H1 (cell line): ENCODE results near the gene LRRC3C. TPM values are rescaled to one million over a fixed set of nuclear protein-coding genes. Genes with fewer than 3 reads are reported as not detected.

Source experiments
- CTCF ChIA-PET: fragments of 300-600 bp; sonication (Branson Sonifier 250); formaldehyde crosslinking; loops from one replicate; lab custom pipeline; 2021; ENCODE audit not compliant: partially characterized antibody; lab: Charles Lee
- POLR2A ChIA-PET: fragments of 300-600 bp; sonication (Branson Sonifier 250); formaldehyde crosslinking; loops from one replicate; lab custom pipeline; 2021; ENCODE audit warnings: inconsistent platforms; ENCODE audit not compliant: partially characterized antibody; lab: Charles Lee
- DNase-seq, 2 experiments: peaks; one replicate each; pipeline versions ENCODE4 v3.0.0 to v3.0.0-alpha.2; 2010 to 2022; ENCODE audit warnings: low spot score in 2 of 2, low read depth in 1 of 2, mixed read lengths in 1 of 2
- FAIRE-seq: peaks from 2 replicates; lab custom pipeline; 2011; peaks lifted over from hg19 to GRCh38; lab: Jason Lieb, UNC
- H2AFZ ChIP-seq: 2 replicates; pipeline ENCODE4 v1.8.1; 2012; ENCODE audit warnings: low read length, inconsistent platforms
- H2AK5ac ChIP-seq: 2 replicates; pipeline ENCODE4 v1.6.1; 2013; ENCODE audit warnings: low read depth, low read length
- H2BK120ac ChIP-seq: replicated peaks from 2 replicates; pipeline ENCODE3; 2013; ENCODE audit warnings: low read depth, low read length, inconsistent platforms
- H2BK12ac ChIP-seq: 2 replicates; pipeline ENCODE4 v1.6.1; 2013; ENCODE audit warnings: low read depth, low read length
- H2BK15ac ChIP-seq: 2 replicates; pipeline ENCODE4 v1.6.1; 2013; ENCODE audit warnings: low read length
- H2BK20ac ChIP-seq: 2 replicates; pipeline ENCODE4 v1.6.1; 2013; ENCODE audit warnings: low read length
- H2BK5ac ChIP-seq: 2 replicates; pipeline ENCODE4 v1.6.1; 2013; ENCODE audit warnings: low read depth, low read length
- H3K14ac ChIP-seq: 2 replicates; pipeline ENCODE4 v1.6.1; 2013; ENCODE audit warnings: inconsistent platforms; ENCODE audit not compliant: insufficient read length
- H3K18ac ChIP-seq: 2 replicates; pipeline ENCODE4 v1.6.1; 2013; ENCODE audit warnings: low read length; ENCODE audit errors: extremely low read depth
- H3K23ac ChIP-seq: 2 replicates; pipeline ENCODE4 v1.6.1; 2013; ENCODE audit warnings: inconsistent platforms; ENCODE audit not compliant: insufficient read length
- H3K23me2 ChIP-seq: 2 replicates; pipeline ENCODE4 v1.6.1; 2013; ENCODE audit warnings: low read depth, low read length
- H3K27ac ChIP-seq: 2 replicates; pipeline ENCODE4 v1.6.1; 2011; ENCODE audit warnings: low read depth, low read length, inconsistent platforms
- H3K27me3 ChIP-seq, 4 experiments: replicated peaks in 1 of 4; 1 replicate in 1 of 4; 2 replicates in 3 of 4; pipeline versions ENCODE4 v1.6.1 to v1.8.1; 2011 to 2013; ENCODE audit warnings: low read length in 3 of 4, mild to moderate bottlenecking in 3 of 4, inconsistent platforms in 2 of 4, mixed read lengths in 2 of 4, moderate library complexity in 1 of 4; ENCODE audit not compliant: control insufficient read depth in 3 of 4, insufficient read depth in 3 of 4; ENCODE audit errors: extremely low read depth in 1 of 4
- H3K36me3 ChIP-seq, 4 experiments: 2 replicates each; pipeline versions ENCODE4 v1.6.1 to v1.8.1; 2011 to 2013; ENCODE audit warnings: mild to moderate bottlenecking in 4 of 4, low read length in 3 of 4, moderate library complexity in 2 of 4, control low read depth in 1 of 4, inconsistent platforms in 1 of 4; ENCODE audit not compliant: insufficient read depth in 4 of 4, control insufficient read depth in 2 of 4
- H3K4ac ChIP-seq: replicated peaks from 2 replicates; pipeline ENCODE3; 2013; ENCODE audit warnings: low read length, low read depth, mixed read lengths, inconsistent platforms; ENCODE audit not compliant: insufficient read length
- H3K4me1 ChIP-seq, 4 experiments: replicated peaks in 1 of 4; 1 replicate in 1 of 4; 2 replicates in 3 of 4; pipeline versions ENCODE4 v1.6.1 to v1.8.1; 2011 to 2013; ENCODE audit warnings: low read length in 3 of 4, inconsistent platforms in 2 of 4, mixed read lengths in 1 of 4; ENCODE audit not compliant: insufficient read depth in 4 of 4, control insufficient read depth in 3 of 4
- H3K4me2 ChIP-seq, 2 experiments: 2 replicates each; pipeline versions ENCODE4 v1.6.1 to v1.8.1; 2011 to 2013; ENCODE audit warnings: low read depth in 2 of 2, low read length in 2 of 2, control low read depth in 1 of 2, inconsistent platforms in 1 of 2, mild to moderate bottlenecking in 1 of 2; ENCODE audit not compliant: insufficient read depth in 1 of 2
- H3K4me3 ChIP-seq, 4 experiments: fragments of 200-600, 300-600 bp in 1 of 4; sonication (generic), shearing (Covaris generic), sonication (Bioruptor Twin) in 1 of 4; 2 replicates each; pipeline versions ENCODE4 v1.5.1 to v1.8.1; 2011 to 2016; ENCODE audit warnings: low read length in 4 of 4, low read depth in 3 of 4, control low read depth in 2 of 4, inconsistent platforms in 2 of 4, mild to moderate bottlenecking in 2 of 4, mixed read lengths in 1 of 4, moderate library complexity in 1 of 4; ENCODE audit not compliant: insufficient read depth in 2 of 4; ENCODE audit errors: extremely low read depth in 1 of 4
- H3K56ac ChIP-seq: replicated peaks from 2 replicates; pipeline ENCODE3; 2013; ENCODE audit warnings: low read depth, mild to moderate bottlenecking, mixed read lengths, low read length, inconsistent platforms; ENCODE audit not compliant: insufficient read length
- H3K79me1 ChIP-seq: 2 replicates; pipeline ENCODE4 v1.6.1; 2013; ENCODE audit warnings: low read depth, low read length, control low read depth
- H3K79me2 ChIP-seq, 2 experiments: 2 replicates each; pipeline versions ENCODE4 v1.6.1 to v1.8.1; 2012 to 2013; ENCODE audit warnings: low read length in 2 of 2, mild to moderate bottlenecking in 2 of 2, inconsistent platforms in 1 of 2; ENCODE audit not compliant: insufficient read depth in 2 of 2, control insufficient read depth in 1 of 2
- H3K9ac ChIP-seq, 4 experiments: replicated peaks in 1 of 4; 1 replicate in 1 of 4; 2 replicates in 3 of 4; pipeline versions ENCODE4 v1.6.1 to v1.8.1; 2011 to 2013; ENCODE audit warnings: low read depth in 3 of 4, low read length in 3 of 4, control low read depth in 2 of 4, mild to moderate bottlenecking in 2 of 4, moderate library complexity in 2 of 4, inconsistent platforms in 1 of 4; ENCODE audit errors: extremely low read depth in 1 of 4
- H3K9me3 ChIP-seq, 2 experiments: 2 replicates each; pipeline versions ENCODE4 v1.6.1 to v1.8.1; 2012 to 2013; ENCODE audit warnings: mild to moderate bottlenecking in 2 of 2, moderate library complexity in 2 of 2, control low read depth in 1 of 2, inconsistent platforms in 1 of 2, low read depth in 1 of 2, low read length in 1 of 2, mixed read lengths in 1 of 2; ENCODE audit not compliant: insufficient read depth in 2 of 2
- H4K20me1 ChIP-seq, 2 experiments: replicated peaks in 1 of 2; 2 replicates each; pipeline versions ENCODE3 to v1.8.1; 2011 to 2013; ENCODE audit warnings: inconsistent platforms in 2 of 2, low read length in 2 of 2, mild to moderate bottlenecking in 1 of 2; ENCODE audit not compliant: insufficient read depth in 2 of 2, control insufficient read depth in 1 of 2
- H4K5ac ChIP-seq: 2 replicates; pipeline ENCODE4 v1.6.1; 2013; ENCODE audit warnings: low read length, low read depth, mixed read lengths, inconsistent platforms; ENCODE audit not compliant: insufficient read length
- H4K8ac ChIP-seq: 2 replicates; pipeline ENCODE4 v1.8.0; 2013; ENCODE audit warnings: mild to moderate bottlenecking, moderate library complexity, low read length, inconsistent platforms; ENCODE audit not compliant: insufficient read depth; ENCODE audit errors: extremely low read depth
- H4K91ac ChIP-seq: replicated peaks from 2 replicates; pipeline ENCODE3; 2013; ENCODE audit warnings: low read length, mixed read lengths, inconsistent platforms; ENCODE audit not compliant: insufficient read length
- SRF ChIP-seq: IDR thresholded peaks from 2 replicates; pipeline ENCODE4 v1.6.1; 2011; ENCODE audit warnings: mild to moderate bottlenecking, low read depth, low read length, moderate library complexity
- WGBS, 2 experiments: shearing (Covaris generic) in 1 of 2; methylation state at CpG; one replicate each; pipeline versions ENCODE4 v1.1.6 to v1.1.7; 2013 to 2015; ENCODE audit warnings: low lambda C conversion rate in 2 of 2, mixed read lengths in 2 of 2, inconsistent platforms in 1 of 2, low coverage in 1 of 2, missing lambda C conversion rate in 1 of 2; ENCODE audit not compliant: insufficient replicate concordance in 2 of 2, insufficient coverage in 1 of 2, insufficient read length in 1 of 2; ENCODE audit errors: extremely low coverage in 1 of 2, missing lambda C conversion rate in 1 of 2; 5-methylcytosine and 5-hydroxymethylcytosine counted together
- polyA plus RNA-seq, 7 experiments: library from polyadenylated mRNA; depleted of rRNA in 3 of 7; stranded (reverse) in 5 of 7; unstranded in 2 of 7; fragments of >200 nt in 5 of 7; fragments of 200-250 nt in 2 of 7; gene quantifications; 1 replicate in 5 of 7; 2 replicates in 1 of 7; 4 replicates in 1 of 7; pipeline versions ENCODE4 v1.2.1 to v1.2.3, GENCODE V29; 2011 to 2013; ENCODE audit warnings: missing spikeins in 2 of 7, mixed read lengths in 2 of 7
- total RNA-seq: library from RNA; stranded (reverse); fragmentation: NEBNext Ultra II Directional; extraction: Animal tissue kit (Norgen Biotek cat#: 25700); gene quantifications from 2 replicates; pipeline ENCODE4 v1.2.1, GENCODE V29; 2021
- TF ChIP-seq, protein P1 (sequence below), 3 experiments: IDR thresholded peaks; 1 replicate in 2 of 3; 2 replicates in 1 of 3; pipeline versions ENCODE4 v1.5.1 to v1.6.1; 2011; ENCODE audit warnings: low read length in 3 of 3, mild to moderate bottlenecking in 3 of 3, inconsistent platforms in 2 of 3, low read depth in 1 of 3, moderate library complexity in 1 of 3; ENCODE audit not compliant: insufficient read depth in 1 of 3; ENCODE audit errors: control extremely low read depth in 1 of 3

LRRC3C gene
- total and polyA plus RNA-seq, 2 of the 8 experiments (the other 6 are each of a cell fraction or from before 2014, with no cell fraction given), result not detected

- Histone ChIP-seq H3K23me2 (no peaks in the 10 kb centered on the region), H4K20me1 (peaks cover 0 to 4% of the 10 kb centered on the region in 2 experiments), H4K91ac (no peak overlapping the region), H3K23ac (no peak overlapping the region), H3K4me2 (no peak overlapping the region), H2BK12ac (no peak overlapping the region), H2BK120ac (no peak overlapping the region), H3K36me3 (peaks cover 4 to 8% (median 4%) of the 10 kb centered on the region in 4 experiments; a peak in 5 of 8 replicates), H3K27ac (no peak overlapping the region), H3K18ac (no peak overlapping the region), H2AFZ (no peak overlapping the region), H3K14ac (no peak overlapping the region), H3K4me1 (no peaks in the 10 kb centered on the region), H3K4me3 (no peak overlapping the region), H4K8ac (no peak overlapping the region), H2BK5ac (no peak overlapping the region), H2AK5ac (no peak overlapping the region), H3K27me3 (no peaks in the 10 kb centered on the region), H3K9ac (no peak overlapping the region), H2BK15ac (no peak overlapping the region), H3K56ac (no peak overlapping the region), H3K79me2 (no peaks in the 10 kb centered on the region), H4K5ac (no peak overlapping the region), H2BK20ac (no peak overlapping the region), H3K79me1 (no peaks in the 10 kb centered on the region), H3K4ac (no peak overlapping the region), H3K9me3 (no peaks in the 10 kb centered on the region)
- POLR2A ChIA-PET, result interaction anchor here (2.1 kb wide), 1 partner anchor 9 kb away, joined by 7 read pairs; no protein-coding TSS in a partner anchor
- DNase-seq (no peak), FAIRE-seq (no peak)
- WGBS, 2 experiments, result 90% methylated on average over 7 of the region's 7 CpGs; no CpG with 5 or more reads in 1 of the 2 experiments
- CTCF ChIA-PET, result interaction anchor here (0.6 to 1.8 kb wide), 8 partner anchors 12 to 102 kb away, joined by 3 to 4 read pairs (median 3); no protein-coding TSS in a partner anchor
- TF ChIP-seq, protein P1, sequence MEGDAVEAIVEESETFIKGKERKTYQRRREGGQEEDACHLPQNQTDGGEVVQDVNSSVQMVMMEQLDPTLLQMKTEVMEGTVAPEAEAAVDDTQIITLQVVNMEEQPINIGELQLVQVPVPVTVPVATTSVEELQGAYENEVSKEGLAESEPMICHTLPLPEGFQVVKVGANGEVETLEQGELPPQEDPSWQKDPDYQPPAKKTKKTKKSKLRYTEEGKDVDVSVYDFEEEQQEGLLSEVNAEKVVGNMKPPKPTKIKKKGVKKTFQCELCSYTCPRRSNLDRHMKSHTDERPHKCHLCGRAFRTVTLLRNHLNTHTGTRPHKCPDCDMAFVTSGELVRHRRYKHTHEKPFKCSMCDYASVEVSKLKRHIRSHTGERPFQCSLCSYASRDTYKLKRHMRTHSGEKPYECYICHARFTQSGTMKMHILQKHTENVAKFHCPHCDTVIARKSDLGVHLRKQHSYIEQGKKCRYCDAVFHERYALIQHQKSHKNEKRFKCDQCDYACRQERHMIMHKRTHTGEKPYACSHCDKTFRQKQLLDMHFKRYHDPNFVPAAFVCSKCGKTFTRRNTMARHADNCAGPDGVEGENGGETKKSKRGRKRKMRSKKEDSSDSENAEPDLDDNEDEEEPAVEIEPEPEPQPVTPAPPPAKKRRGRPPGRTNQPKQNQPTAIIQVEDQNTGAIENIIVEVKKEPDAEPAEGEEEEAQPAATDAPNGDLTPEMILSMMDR (IDR thresholded peaks at IDR 0.05; ENCODE audit: control extremely low read depth in 1 of 3, insufficient read depth in 1 of 3, low read depth in 1 of 3, low read length in 3 of 3), result peak; percentile 13 to 29 (median 14); a peak in 3 of 4 replicates
- TF ChIP-seq SRF, result no peak
Observed at GRCh38 chr17:39916918-39917317, 10.6 kb upstream of the LRRC3C start.
